ENCODE measurements around the gene ELMO3. TPM values are rescaled to one million over a fixed set of nuclear protein-coding genes. Genes with fewer than 3 reads are reported as not detected.

The ELMO3 gene
- total RNA-seq, 4 donors from 2014 or later = 25.6 to 119 (median 82.2) TPM

DNA sequence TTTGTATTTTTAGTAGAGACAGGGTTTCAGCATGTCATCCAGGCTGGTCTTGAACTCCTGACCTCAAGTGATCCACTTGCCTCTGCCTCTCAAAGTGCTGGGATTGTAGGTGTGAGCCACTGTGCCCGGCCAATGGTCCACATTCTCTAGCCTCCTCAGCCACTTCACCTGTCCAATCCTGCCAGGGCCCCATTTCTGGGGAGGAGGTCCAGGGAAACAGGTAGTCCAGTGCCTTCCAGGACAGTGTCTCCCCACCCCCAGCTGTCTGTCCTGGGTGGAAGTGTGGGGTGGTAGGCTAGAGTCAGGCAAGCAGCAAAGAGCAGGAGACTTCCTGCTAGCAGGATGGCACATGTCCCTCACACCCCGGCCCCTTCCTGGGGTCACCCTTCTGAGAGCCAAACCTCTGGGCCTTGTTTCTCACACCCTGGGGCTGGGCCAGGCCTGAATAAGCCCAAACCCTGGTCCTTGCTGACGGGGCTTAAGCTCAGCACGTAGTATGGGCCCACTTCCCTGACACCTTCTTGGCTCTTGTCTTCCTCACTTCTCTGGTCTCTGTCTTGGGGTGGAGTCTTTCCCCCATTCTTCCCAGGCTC, 43.3 kb downstream of the ELMO3 start:
- H3K36me3 ChIP-seq = peaks cover 0 to 25% (median 0%) of the 10 kb centered on the region in 3 donors
- no peak overlapping the region for H3K4me3 ChIP-seq
- H3K9me3 ChIP-seq = no peaks in the 10 kb centered on the region
- H3K27ac ChIP-seq = peak overlapping the region in 3 of 4 donors; percentile 53 to 89 (median 69)
- DNase-seq = peak in 1 of 3 donors; percentile 36
- H3K27me3 ChIP-seq = no peaks in the 10 kb centered on the region
- TF ChIP-seq, protein P1, sequence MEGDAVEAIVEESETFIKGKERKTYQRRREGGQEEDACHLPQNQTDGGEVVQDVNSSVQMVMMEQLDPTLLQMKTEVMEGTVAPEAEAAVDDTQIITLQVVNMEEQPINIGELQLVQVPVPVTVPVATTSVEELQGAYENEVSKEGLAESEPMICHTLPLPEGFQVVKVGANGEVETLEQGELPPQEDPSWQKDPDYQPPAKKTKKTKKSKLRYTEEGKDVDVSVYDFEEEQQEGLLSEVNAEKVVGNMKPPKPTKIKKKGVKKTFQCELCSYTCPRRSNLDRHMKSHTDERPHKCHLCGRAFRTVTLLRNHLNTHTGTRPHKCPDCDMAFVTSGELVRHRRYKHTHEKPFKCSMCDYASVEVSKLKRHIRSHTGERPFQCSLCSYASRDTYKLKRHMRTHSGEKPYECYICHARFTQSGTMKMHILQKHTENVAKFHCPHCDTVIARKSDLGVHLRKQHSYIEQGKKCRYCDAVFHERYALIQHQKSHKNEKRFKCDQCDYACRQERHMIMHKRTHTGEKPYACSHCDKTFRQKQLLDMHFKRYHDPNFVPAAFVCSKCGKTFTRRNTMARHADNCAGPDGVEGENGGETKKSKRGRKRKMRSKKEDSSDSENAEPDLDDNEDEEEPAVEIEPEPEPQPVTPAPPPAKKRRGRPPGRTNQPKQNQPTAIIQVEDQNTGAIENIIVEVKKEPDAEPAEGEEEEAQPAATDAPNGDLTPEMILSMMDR (IDR thresholded peaks at IDR 0.05) = no peak
- no peak for TF ChIP-seq POLR2A (IDR thresholded peaks at IDR 0.05)
- H3K4me1 ChIP-seq = peaks cover 10 to 58% (median 28%) of the 10 kb centered on the region in 4 donors

DNA sequence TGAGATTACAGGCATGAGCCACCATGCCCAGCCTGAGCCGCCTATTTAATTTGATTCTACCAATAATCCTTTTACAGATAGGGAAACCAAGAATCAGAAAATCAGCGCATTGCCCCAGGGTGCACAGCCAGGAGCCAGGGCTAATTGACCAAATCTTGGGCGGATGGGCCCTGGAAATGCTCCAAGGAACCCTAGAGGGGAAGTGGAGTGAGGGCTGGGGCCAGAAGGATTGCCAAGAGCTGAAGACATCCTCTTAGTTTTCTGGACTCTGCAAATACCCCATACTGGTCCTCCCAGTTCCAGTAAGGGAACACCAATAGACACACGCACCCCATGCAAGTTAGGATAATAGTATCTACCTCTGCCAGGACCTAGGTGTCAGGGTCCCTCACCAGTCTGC, 44.5 kb downstream of the ELMO3 start:
- peak in 1 of 3 donors; percentile 40 for DNase-seq
- peak overlapping the region; percentile 85 to 90 (median 88) for H3K27ac ChIP-seq
- no peak overlapping the region for H3K4me3 ChIP-seq
- H3K4me1 ChIP-seq = peaks cover 10 to 68% (median 36%) of the 10 kb centered on the region in 4 donors
- H3K36me3 ChIP-seq = peaks cover 0 to 13% (median 0%) of the 10 kb centered on the region in 3 donors
- no peaks in the 10 kb centered on the region for H3K27me3 ChIP-seq
- H3K9me3 ChIP-seq = no peaks in the 10 kb centered on the region
- no peak for TF ChIP-seq POLR2A (IDR thresholded peaks at IDR 0.05)
- TF ChIP-seq, protein P1 (IDR thresholded peaks at IDR 0.05) = no peak

DNA sequence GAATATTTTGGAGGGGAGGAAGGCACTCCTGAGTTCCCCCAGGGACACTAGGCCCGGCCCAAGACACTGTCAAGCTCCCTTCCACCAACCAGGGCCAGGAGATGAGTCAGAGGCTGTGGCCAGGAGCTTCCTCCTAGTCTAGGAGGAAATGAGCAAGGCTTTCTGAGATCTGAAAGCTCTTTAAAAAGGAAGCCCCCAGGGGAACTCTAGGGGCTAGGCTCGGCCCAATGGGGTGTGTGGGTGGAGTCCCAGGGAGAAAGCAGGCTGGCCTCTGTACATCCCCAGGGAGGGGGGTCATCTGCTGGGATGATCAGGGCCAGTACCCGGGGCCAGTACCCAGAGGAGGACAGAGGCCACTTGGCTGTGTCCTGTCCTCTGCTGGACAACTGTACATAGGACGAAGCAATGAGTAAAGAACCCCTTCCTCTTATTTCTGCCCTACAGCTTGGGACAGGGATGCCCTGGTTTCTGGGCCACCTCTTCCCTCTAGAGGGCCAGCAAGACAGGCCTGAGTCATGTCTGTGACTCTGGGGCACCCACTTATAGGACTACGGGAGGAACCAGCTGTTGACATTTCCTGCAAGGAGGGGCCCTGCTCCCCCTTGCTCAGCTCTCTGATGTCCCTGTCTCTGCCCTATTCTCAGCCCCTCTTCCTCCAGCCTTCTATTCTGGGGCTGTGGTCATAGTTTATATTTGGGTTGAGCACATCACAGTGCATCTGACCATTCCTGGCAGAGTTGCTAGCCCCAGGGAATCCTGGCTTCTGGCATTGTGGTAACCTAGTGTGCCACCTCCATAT, 45.7 kb downstream of the ELMO3 start:
- Histone ChIP-seq H3K27ac (peak overlapping the region; percentile 85 to 90 (median 88)), H3K9me3 (no peaks in the 10 kb centered on the region), H3K4me3 (no peak overlapping the region), H3K27me3 (peaks cover 0 to 5% of the 10 kb centered on the region in 2 donors), H3K36me3 (peaks cover 0 to 2% (median 0%) of the 10 kb centered on the region in 3 donors), H3K4me1 (peaks cover 10 to 76% (median 40%) of the 10 kb centered on the region in 4 donors)
- TF ChIP-seq, protein P1 (IDR thresholded peaks at IDR 0.05) = no peak
- no peak for TF ChIP-seq POLR2A (IDR thresholded peaks at IDR 0.05)
- peak; percentile 58 to 89 (median 79) for DNase-seq

DNA sequence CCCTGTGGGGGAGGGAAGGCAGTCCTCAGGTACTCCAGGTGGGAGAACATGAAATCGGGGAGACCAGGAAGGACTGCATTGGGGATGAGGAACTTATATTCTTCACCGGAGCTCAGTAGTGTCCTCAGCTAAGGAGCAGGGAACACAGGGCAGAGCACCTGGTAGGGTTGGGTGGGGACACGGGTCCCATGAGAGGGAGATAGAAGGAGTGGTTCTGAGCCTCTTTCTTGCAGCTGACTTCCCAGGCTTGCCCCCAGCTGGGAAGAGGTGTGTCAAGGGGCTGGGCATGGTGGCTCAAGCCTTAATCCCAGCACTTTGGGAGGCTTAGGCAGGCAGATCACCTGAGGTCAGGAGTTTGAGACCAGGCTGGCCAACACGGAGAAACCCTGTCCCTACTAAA, 46.3 kb downstream of the ELMO3 start:
- TF ChIP-seq, protein P1 (IDR thresholded peaks at IDR 0.05) = no peak
- no peak for TF ChIP-seq POLR2A (IDR thresholded peaks at IDR 0.05)
- Histone ChIP-seq H3K27ac (peak overlapping the region; percentile 85 to 90 (median 88)), H3K9me3 (no peaks in the 10 kb centered on the region), H3K27me3 (peaks cover 0 to 5% of the 10 kb centered on the region in 2 donors), H3K4me1 (peaks cover 10 to 76% (median 40%) of the 10 kb centered on the region in 4 donors), H3K36me3 (no peaks in the 10 kb centered on the region), H3K4me3 (peak overlapping the region in 1 of 4 donors; percentile 72)
- DNase-seq = peak in 1 of 3 donors; percentile 43

DNA sequence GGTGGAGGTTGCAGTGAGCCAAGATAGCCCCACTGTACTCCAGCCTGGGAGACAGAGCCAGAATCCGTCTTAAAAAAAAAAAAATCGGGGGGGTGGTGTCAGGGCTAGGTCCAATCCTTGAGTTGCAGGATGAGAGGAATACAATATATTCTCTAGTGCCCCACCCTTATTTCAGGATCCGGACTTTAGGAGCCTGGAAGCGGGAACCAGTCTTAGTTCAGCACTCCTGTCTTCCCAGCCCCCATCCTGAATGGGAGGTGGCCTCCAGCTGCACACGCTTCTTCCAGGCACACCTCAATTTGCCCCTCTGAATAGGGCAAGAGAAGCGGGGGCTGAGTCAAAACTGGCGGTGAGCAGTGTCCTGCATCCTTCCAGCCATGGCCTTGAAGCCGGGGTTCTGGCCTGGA, 46.7 kb downstream of the ELMO3 start:
- no peaks in the 10 kb centered on the region for H3K36me3 ChIP-seq
- peaks cover 10 to 72% (median 40%) of the 10 kb centered on the region in 4 donors for H3K4me1 ChIP-seq
- DNase-seq = no peak
- H3K27me3 ChIP-seq = peaks cover 0 to 5% of the 10 kb centered on the region in 2 donors
- H3K9me3 ChIP-seq = no peaks in the 10 kb centered on the region
- peak overlapping the region; percentile 47 to 72 (median 66) for H3K4me3 ChIP-seq
- TF ChIP-seq, protein P1 (IDR thresholded peaks at IDR 0.05) = no peak
- TF ChIP-seq POLR2A (IDR thresholded peaks at IDR 0.05) = no peak
- H3K27ac ChIP-seq = peak overlapping the region; percentile 85 to 90 (median 88)
